Measurements from ENCODE around the gene AURKB. TPM values are rescaled to one million over a fixed set of nuclear protein-coding genes. Genes with fewer than 3 reads are reported as not detected.
"Not testable (repeated sequence)": the region's sequence is repeated elsewhere in the genome, so short reads cannot be mapped to it uniquely, and the experiment has no call there.

Gene AURKB
- total RNA-seq, 4 donors from 2014 or later = 12.8 TPM; not detected in 3

DNA sequence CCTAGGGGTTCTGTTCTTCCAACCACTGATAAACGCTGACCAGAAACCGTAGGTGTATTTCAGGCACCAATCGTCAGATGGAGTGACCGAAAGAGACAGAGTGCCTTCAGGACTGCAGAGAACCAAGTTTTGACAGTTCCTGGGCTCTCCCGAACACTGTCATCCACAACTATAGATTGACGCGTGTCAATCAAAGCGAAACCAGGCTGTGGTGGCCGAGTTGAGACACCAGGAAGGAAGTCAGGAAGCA, 11.9 kb upstream of the AURKB start:
- intact Hi-C loops (cut with DNase I; ENCODE audit: low total_unique reads) = loop anchor here (5.0 kb wide), 1 partner anchor 35 kb away; no protein-coding TSS in a partner anchor
- Histone ChIP-seq H3K4me1 (peaks cover 0 to 9% of the 10 kb centered on the region in 2 donors), H3K9me3 (no peaks in the 10 kb centered on the region), H3K27ac (peak overlapping the region; percentile 98 to 99), H3K4me3 (peak overlapping the region; percentile 63 to 76), H3K36me3 (no peaks in the 10 kb centered on the region), H3K27me3 (no peaks in the 10 kb centered on the region)
- TF ChIP-seq, protein P1, sequence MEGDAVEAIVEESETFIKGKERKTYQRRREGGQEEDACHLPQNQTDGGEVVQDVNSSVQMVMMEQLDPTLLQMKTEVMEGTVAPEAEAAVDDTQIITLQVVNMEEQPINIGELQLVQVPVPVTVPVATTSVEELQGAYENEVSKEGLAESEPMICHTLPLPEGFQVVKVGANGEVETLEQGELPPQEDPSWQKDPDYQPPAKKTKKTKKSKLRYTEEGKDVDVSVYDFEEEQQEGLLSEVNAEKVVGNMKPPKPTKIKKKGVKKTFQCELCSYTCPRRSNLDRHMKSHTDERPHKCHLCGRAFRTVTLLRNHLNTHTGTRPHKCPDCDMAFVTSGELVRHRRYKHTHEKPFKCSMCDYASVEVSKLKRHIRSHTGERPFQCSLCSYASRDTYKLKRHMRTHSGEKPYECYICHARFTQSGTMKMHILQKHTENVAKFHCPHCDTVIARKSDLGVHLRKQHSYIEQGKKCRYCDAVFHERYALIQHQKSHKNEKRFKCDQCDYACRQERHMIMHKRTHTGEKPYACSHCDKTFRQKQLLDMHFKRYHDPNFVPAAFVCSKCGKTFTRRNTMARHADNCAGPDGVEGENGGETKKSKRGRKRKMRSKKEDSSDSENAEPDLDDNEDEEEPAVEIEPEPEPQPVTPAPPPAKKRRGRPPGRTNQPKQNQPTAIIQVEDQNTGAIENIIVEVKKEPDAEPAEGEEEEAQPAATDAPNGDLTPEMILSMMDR (IDR thresholded peaks at IDR 0.05) = no peak
- peak in 1 of 2 donors; percentile 1 for TF ChIP-seq POLR2A (IDR thresholded peaks at IDR 0.05)
- no peak for DNase-seq

DNA sequence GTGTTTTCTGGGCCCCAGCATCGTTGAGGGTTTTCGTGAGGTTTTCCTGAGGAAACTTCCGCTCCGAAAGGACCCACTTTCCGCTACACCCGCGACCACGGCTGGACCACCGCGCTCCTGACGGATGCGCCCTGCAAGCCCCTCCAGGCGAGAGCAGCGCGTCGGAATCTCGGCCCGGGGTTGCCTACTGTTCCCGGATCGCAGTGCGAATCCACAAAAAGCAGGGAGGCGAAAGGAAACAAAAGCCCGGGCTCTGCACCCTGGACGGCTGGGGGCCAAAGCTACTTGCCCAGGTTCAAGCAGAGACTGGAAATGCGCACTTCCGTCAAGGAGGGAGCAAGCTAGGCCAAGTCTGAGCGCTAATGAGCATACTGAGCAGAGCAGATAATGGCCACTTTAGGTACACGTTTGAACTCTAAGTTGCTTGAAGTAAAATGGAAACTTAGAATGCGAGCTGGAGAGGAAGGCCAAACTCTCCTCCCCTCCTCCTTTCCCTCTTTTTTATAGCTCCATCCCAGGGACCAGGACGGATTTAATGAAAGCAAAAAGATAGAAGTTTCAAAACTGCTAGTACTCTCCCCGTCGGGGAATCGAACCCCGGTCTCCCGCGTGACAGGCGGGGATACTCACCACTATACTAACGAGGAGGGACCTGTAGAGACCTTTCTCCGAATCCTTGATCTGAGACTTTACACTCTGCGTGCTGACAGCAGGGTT, 11.4 kb upstream of the AURKB start:
- Histone ChIP-seq H3K4me3 (peak overlapping the region; percentile 63 to 76), H3K36me3 (no peaks in the 10 kb centered on the region), H3K27me3 (no peaks in the 10 kb centered on the region), H3K4me1 (peaks cover 0 to 9% of the 10 kb centered on the region in 2 donors), H3K9me3 (no peaks in the 10 kb centered on the region), H3K27ac (peak overlapping the region; percentile 98 to 99)
- intact Hi-C loops (cut with DNase I; ENCODE audit: low total_unique reads) = loop anchor here (5.0 kb wide), 1 partner anchor 35 kb away; no protein-coding TSS in a partner anchor
- peak; percentile 90 to 93 for DNase-seq
- no peak for TF ChIP-seq POLR2A (IDR thresholded peaks at IDR 0.05)

DNA sequence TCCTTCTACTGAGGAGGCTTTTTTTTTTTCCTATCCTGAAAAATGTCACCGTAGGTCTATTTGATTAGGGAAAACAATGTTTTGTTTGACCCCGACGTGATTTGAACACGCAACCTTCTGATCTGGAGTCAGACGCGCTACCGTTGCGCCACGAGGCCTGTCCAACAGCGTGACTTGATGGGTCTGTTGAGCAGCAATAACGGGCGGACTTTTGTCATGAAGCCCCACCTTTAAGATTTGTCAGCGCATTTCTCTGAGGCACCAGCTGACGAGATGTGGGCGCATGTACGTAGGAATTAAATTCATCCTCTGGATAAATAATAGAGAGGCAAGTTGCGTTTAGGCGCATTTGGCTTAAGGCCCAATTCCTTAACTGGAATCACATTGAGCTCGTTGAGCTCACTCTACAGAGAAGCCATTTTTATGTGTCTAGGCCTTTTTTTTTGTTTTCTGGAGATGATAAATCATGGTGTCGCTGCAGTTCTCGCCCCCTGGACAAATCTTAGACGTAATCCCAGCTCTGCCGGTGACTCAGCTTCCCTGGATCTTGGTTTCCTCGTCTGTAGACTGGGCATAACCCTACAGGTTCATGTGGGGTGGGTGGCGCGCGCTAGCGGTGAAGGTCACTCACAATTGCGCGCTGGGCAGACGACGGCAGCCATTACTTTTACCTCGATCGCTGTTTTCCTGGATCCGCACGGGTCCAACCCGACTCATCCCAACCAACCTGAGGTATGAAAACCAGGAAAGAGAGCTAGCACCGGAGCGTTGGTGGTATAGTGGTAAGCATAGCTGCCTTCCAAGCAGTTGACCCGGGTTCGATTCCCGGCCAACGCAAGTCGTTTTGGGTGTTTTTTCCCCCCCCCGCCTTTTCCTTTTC, 10.6 kb upstream of the AURKB start:
- peak overlapping the region; percentile 98 to 99 for H3K27ac ChIP-seq
- no peaks in the 10 kb centered on the region for H3K36me3 ChIP-seq
- peak; percentile 94 to 95 for DNase-seq
- intact Hi-C loops (cut with DNase I; ENCODE audit: low total_unique reads) = loop anchor here (5.0 kb wide), 1 partner anchor 34 kb away; no protein-coding TSS in a partner anchor
- H3K27me3 ChIP-seq = no peaks in the 10 kb centered on the region
- peaks cover 0 to 9% of the 10 kb centered on the region in 2 donors for H3K4me1 ChIP-seq
- TF ChIP-seq POLR2A (IDR thresholded peaks at IDR 0.05) = peak; percentile 14 to 20
- TF ChIP-seq, protein P1 (IDR thresholded peaks at IDR 0.05) = peak in 1 of 4 experiments; percentile 12
- H3K9me3 ChIP-seq = no peaks in the 10 kb centered on the region
- H3K4me3 ChIP-seq = peak overlapping the region; percentile 63 to 76

DNA sequence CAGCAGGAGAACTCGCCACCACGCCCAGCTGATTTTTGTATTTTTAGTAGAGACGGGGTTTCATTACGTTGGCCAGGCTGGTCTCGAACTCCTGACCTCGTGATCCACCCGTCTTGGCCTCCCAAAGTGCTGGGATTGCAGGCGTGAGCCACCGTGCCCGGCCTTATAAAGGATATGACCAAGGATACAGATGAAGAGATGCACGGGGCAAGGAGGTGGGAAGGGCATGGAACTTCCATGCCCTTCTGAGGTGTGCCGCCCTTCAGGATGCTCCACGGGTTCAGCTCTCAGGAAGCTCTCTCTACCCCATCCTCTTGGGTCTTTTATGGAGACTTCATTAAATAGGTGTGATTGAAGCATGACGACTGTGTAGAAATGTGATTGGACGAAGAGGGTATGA, 3.6 kb upstream of the AURKB start:
- H3K27ac ChIP-seq; H3K27me3 ChIP-seq; intact Hi-C loops (cut with DNase I; ENCODE audit: low total_unique reads); H3K4me1 ChIP-seq; H3K4me3 ChIP-seq; H3K36me3 ChIP-seq; H3K9me3 ChIP-seq; DNase-seq: not testable (repeated sequence)

DNA sequence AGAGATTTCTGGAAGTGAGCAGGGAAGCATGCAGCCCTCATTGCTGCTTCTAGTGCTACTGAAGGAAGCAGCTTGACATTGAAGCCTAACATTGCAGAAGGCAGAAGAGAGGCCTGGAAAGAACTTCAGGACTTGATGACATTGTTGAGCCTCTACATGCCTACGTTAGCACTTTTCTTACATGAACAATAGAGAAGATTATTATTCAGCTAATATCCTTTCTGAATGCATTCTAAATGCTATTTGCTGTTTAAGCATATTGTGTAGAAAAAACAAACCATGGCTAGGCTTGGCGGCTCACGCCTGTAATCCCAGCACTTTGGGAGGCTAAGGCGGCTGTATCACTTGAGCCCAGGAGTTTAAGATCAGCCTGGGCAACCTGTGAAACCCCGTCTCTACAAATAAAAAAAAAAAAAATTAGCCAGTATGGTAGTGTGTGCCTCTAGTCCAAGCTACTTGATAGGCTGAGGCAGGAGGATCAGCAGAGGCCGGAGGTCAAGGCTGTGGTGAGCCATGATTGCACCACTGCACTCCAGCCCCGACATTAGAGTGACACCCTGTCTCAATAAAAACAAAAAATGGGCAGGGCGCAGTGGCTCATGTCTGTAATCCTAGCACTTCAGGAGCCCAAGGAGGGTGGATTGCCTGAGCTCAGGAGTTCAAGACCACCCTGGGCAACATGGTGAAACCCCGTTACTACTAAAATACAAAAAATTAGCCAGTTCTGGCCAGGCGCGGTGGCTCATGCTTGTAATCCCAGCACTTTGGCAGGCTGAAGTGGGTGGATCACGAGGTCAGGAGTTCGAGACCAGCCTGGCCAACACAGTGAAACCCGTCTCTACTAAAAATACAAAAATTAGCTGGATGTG, 2.2 kb upstream of the AURKB start:
- TF ChIP-seq, protein P1 (IDR thresholded peaks at IDR 0.05) = no peak
- TF ChIP-seq POLR2A (IDR thresholded peaks at IDR 0.05) = no peak
- DNase-seq = no peak
- H3K27me3 ChIP-seq = no peaks in the 10 kb centered on the region
- intact Hi-C loops (cut with DNase I; ENCODE audit: low total_unique reads) = no loop called here
- no peaks in the 10 kb centered on the region for H3K36me3 ChIP-seq
- no peaks in the 10 kb centered on the region for H3K4me1 ChIP-seq
- H3K27ac ChIP-seq = no peak overlapping the region
- H3K9me3 ChIP-seq = no peaks in the 10 kb centered on the region
- H3K4me3 ChIP-seq = no peak overlapping the region
